Liver (tissue), 9 donors: Measurements from ENCODE around the gene FAM151A. TPM values are rescaled to one million over a fixed set of nuclear protein-coding genes. Genes with fewer than 3 reads are reported as not detected.

Experiments
- DNase-seq: peaks from one replicate; pipeline ENCODE4 v3.0.0-alpha.2; 2017; ENCODE audit warnings: low spot score
- H3K27ac ChIP-seq, 2 donors: one replicate each; pipeline ENCODE4 v1.7.0; 2013; ENCODE audit warnings: inconsistent platforms in 2 of 2, low read length in 2 of 2, control low read depth in 1 of 2, low read depth in 1 of 2, mild to moderate bottlenecking in 1 of 2
- H3K27me3 ChIP-seq, 4 donors: one replicate each; pipeline versions ENCODE4 v1.6.1 to v1.7.0; 2013; ENCODE audit warnings: low read length in 3 of 4, inconsistent platforms in 1 of 4, mild to moderate bottlenecking in 1 of 4, moderate library complexity in 1 of 4; ENCODE audit not compliant: control insufficient read depth in 4 of 4, insufficient read depth in 4 of 4
- H3K36me3 ChIP-seq, 4 donors: one replicate each; pipeline versions ENCODE4 v1.6.1 to v1.7.0; 2013; ENCODE audit warnings: low read length in 3 of 4, mild to moderate bottlenecking in 3 of 4, low read depth in 1 of 4, moderate library complexity in 1 of 4; ENCODE audit not compliant: control insufficient read depth in 4 of 4, insufficient read depth in 3 of 4
- H3K4me1 ChIP-seq, 4 donors: one replicate each; pipeline versions ENCODE4 v1.6.1 to v1.7.0; 2013; ENCODE audit warnings: low read length in 3 of 4, mild to moderate bottlenecking in 3 of 4, moderate library complexity in 1 of 4; ENCODE audit not compliant: control insufficient read depth in 4 of 4, insufficient read depth in 4 of 4
- H3K4me3 ChIP-seq, 3 donors: one replicate each; pipeline versions ENCODE4 v1.6.1 to v1.7.0; 2013; ENCODE audit warnings: low read length in 3 of 3, control low read depth in 1 of 3, low read depth in 1 of 3, mild to moderate bottlenecking in 1 of 3
- H3K9ac ChIP-seq, 2 donors: one replicate each; pipeline ENCODE4 v1.7.0; 2013; ENCODE audit warnings: low read length in 2 of 2, mild to moderate bottlenecking in 2 of 2, moderate library complexity in 2 of 2, control low read depth in 1 of 2, low read depth in 1 of 2
- H3K9me3 ChIP-seq, 4 donors: one replicate each; pipeline versions ENCODE4 v1.6.1 to v1.7.0; 2013; ENCODE audit warnings: low read length in 3 of 4; ENCODE audit not compliant: control insufficient read depth in 4 of 4
- EGR1 ChIP-seq, 2 donors: IDR thresholded peaks; 2 replicates each; pipeline ENCODE4 v1.6.1; 2016 to 2018; ENCODE audit warnings: antibody characterized with exemption in 2 of 2, low read depth in 2 of 2
- GABPA ChIP-seq, 2 donors: IDR thresholded peaks in 1 of 2; conservative IDR thresholded peaks in 1 of 2; 2 replicates each; pipeline ENCODE4 v1.6.1; 2016; ENCODE audit warnings: antibody characterized with exemption in 2 of 2, mild to moderate bottlenecking in 1 of 2, moderate library complexity in 1 of 2
- HNF4A ChIP-seq, 2 donors: conservative IDR thresholded peaks; 2 replicates each; pipeline ENCODE4 v1.6.1; 2016; ENCODE audit warnings: antibody characterized with exemption in 2 of 2, mild to moderate bottlenecking in 2 of 2
- HNF4G ChIP-seq: IDR thresholded peaks from 2 replicates; pipeline ENCODE4 v1.6.1; 2016; ENCODE audit warnings: antibody characterized with exemption
- JUND ChIP-seq, 2 donors: IDR thresholded peaks; 2 replicates each; pipeline ENCODE4 v1.6.1; 2016; ENCODE audit warnings: antibody characterized with exemption in 2 of 2
- RAD21 ChIP-seq, 2 donors: IDR thresholded peaks; 2 replicates each; pipeline ENCODE4 v1.6.1; 2016; ENCODE audit warnings: antibody characterized with exemption in 2 of 2, mild to moderate bottlenecking in 2 of 2
- SP1 ChIP-seq: IDR thresholded peaks from 2 replicates; pipeline ENCODE4 v1.6.1; 2018; ENCODE audit warnings: antibody characterized with exemption, mild to moderate bottlenecking
- TAF1 ChIP-seq: conservative IDR thresholded peaks from 2 replicates; pipeline ENCODE4 v1.6.1; 2016; ENCODE audit warnings: antibody characterized with exemption, mild to moderate bottlenecking
- WGBS: extraction: QIAGEN DNeasy Blood & Tissue Kit; methylation state at CpG from one replicate; pipeline ENCODE4 v1.1.7; 2013; 5-methylcytosine and 5-hydroxymethylcytosine counted together
- polyA plus RNA-seq, 2 donors: library from polyadenylated mRNA; stranded (reverse) in 1 of 2; unstranded in 1 of 2; fragments of 200-250 nt in 1 of 2; fragments of >200 nt in 1 of 2; fragmentation: Nextera tagmentation in 1 of 2; extraction: Ambion mirVana in 1 of 2; gene quantifications; one replicate each; pipeline versions ENCODE4 v1.2.1 to v1.2.3, GENCODE V29; 2013 to 2015
- total RNA-seq, 2 donors: library from RNA; depleted of rRNA; stranded (reverse); fragments of >200 nt; gene quantifications; one replicate each; pipeline ENCODE4 v1.2.3, GENCODE V29; 2014
- TF ChIP-seq, protein P1 (sequence below): IDR thresholded peaks from 2 replicates; pipeline ENCODE4 v1.6.1; 2016; ENCODE audit warnings: antibody characterized with exemption
- TF ChIP-seq, protein P2 (sequence below): IDR thresholded peaks from 2 replicates; pipeline ENCODE4 v1.6.1; 2016; ENCODE audit warnings: antibody characterized with exemption
- TF ChIP-seq, protein P3 (sequence below): IDR thresholded peaks from 2 replicates; pipeline ENCODE4 v1.6.1; 2016; ENCODE audit warnings: antibody characterized with exemption
- TF ChIP-seq, protein P4 (sequence below): IDR thresholded peaks from 2 replicates; pipeline ENCODE4 v1.6.1; 2016; ENCODE audit warnings: antibody characterized with exemption, mild to moderate bottlenecking
- TF ChIP-seq, protein P5 (sequence below): fragments of 150-350 bp; IDR thresholded peaks from 2 replicates; pipeline ENCODE4 v1.5.1; 2017; ENCODE audit warnings: improper control_type of control experiment, low read depth, low read length; ENCODE audit not compliant: missing input control
- donor health status: healthy.
- donor health status: healthy.
- donor health status: healthy.
- donor health status: healthy.
- donor health status: healthy.

The FAM151A gene
- total and polyA plus RNA-seq, 4 donors: 1.5 to 25.1 (median 4.7) TPM

DNA sequence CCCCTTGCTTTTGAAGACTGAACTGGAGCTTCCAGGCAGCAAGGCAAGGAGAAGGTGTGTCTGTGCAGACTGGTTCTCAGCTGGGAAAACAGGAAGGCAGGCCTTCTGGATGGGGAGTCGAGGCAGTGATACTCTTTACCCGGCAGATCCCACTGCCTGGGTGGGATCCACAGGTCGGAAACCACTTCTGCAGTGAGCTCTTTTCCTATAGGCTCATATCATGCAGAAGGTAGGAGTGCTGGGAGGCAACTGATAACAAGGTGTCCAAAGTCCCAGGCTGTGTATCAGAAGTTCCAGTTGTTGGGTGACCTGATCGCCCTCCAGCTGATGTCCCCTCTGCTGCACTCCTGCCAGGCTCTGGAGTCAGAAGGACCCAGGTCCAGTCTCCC, 58.2 kb downstream of the FAM151A start:
- TF ChIP-seq, protein P1, sequence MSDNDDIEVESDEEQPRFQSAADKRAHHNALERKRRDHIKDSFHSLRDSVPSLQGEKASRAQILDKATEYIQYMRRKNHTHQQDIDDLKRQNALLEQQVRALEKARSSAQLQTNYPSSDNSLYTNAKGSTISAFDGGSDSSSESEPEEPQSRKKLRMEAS: no peak
- peak; percentile 12 for TF ChIP-seq SP1
- peak; percentile 53 to 65 for TF ChIP-seq HNF4A (conservative IDR thresholded peaks at IDR 0.05)
- Histone ChIP-seq H3K4me1 (peaks cover 0 to 11% (median 7%) of the 10 kb centered on the region in 4 donors), H3K27me3 (no peaks in the 10 kb centered on the region), H3K27ac (no peak overlapping the region), H3K9ac (no peak overlapping the region), H3K4me3 (no peak overlapping the region), H3K36me3 (no peaks in the 10 kb centered on the region), H3K9me3 (no peaks in the 10 kb centered on the region)
- 61% methylated on average over 4 of the region's 4 CpGs for WGBS
- no peak for DNase-seq

DNA sequence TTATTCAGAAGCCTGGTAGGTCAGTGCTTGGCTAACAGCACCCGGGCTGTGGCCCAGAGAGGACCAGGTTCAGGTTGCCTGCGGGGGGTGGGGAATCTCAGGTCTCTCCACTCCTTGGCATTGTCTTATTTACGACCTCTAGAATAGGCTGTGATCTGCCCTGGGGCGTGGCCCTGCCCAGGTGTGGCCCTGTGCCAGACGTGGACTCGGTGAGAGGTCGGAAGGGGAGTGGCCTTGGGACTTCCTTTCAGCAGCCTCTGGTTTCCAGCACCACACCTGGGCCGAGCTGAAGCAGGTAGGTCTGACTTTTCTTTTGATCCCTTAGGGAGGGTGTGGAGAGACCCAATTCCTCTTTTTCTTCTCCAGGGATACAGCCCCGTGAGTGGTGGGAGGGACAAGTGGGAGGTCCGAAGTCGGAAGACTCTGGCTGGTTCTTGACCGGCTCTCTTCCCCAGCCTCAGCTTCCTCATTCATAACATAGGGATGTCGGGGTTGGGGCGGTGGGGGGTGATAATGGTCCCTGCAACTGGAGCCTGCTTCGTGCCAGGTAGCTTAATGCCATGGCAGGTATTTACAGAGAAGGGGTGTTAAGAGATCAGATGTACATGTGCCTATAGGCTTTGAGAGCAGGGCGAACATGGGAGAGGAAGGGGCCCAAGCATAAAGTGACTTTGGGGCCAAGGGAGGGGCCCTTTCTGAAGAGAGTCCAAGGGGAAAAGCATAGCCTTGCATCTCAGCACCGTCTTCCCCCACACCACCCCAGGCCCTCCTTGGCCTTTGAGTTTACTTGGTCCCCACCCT, 58.8 kb downstream of the FAM151A start:
- H3K27ac ChIP-seq: no peak overlapping the region

More for the DNA sequence above, 58.8 kb downstream of the FAM151A start:
- Histone ChIP-seq H3K4me1 (peaks cover 0 to 11% (median 7%) of the 10 kb centered on the region in 4 donors), H3K9ac (no peak overlapping the region), H3K27me3 (no peaks in the 10 kb centered on the region), H3K4me3 (no peak overlapping the region), H3K36me3 (no peaks in the 10 kb centered on the region), H3K9me3 (no peaks in the 10 kb centered on the region)
- DNase-seq: no peak
- TF ChIP-seq GABPA (IDR thresholded peaks at IDR 0.05 in 1 of 2, conservative IDR thresholded peaks at IDR 0.05 in 1 of 2): no peak
- TF ChIP-seq, protein P1: no peak
- TF ChIP-seq TAF1: no peak
- no peak for TF ChIP-seq RAD21 (IDR thresholded peaks at IDR 0.05)
- TF ChIP-seq, protein P2, sequence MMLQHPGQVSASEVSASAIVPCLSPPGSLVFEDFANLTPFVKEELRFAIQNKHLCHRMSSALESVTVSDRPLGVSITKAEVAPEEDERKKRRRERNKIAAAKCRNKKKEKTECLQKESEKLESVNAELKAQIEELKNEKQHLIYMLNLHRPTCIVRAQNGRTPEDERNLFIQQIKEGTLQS: no peak
- no peak for TF ChIP-seq SP1
- no peak for TF ChIP-seq HNF4G
- TF ChIP-seq, protein P3, sequence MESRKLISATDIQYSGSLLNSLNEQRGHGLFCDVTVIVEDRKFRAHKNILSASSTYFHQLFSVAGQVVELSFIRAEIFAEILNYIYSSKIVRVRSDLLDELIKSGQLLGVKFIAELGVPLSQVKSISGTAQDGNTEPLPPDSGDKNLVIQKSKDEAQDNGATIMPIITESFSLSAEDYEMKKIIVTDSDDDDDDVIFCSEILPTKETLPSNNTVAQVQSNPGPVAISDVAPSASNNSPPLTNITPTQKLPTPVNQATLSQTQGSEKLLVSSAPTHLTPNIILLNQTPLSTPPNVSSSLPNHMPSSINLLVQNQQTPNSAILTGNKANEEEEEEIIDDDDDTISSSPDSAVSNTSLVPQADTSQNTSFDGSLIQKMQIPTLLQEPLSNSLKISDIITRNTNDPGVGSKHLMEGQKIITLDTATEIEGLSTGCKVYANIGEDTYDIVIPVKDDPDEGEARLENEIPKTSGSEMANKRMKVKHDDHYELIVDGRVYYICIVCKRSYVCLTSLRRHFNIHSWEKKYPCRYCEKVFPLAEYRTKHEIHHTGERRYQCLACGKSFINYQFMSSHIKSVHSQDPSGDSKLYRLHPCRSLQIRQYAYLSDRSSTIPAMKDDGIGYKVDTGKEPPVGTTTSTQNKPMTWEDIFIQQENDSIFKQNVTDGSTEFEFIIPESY: no peak
- TF ChIP-seq HNF4A (conservative IDR thresholded peaks at IDR 0.05): no peak
- TF ChIP-seq, protein P4, sequence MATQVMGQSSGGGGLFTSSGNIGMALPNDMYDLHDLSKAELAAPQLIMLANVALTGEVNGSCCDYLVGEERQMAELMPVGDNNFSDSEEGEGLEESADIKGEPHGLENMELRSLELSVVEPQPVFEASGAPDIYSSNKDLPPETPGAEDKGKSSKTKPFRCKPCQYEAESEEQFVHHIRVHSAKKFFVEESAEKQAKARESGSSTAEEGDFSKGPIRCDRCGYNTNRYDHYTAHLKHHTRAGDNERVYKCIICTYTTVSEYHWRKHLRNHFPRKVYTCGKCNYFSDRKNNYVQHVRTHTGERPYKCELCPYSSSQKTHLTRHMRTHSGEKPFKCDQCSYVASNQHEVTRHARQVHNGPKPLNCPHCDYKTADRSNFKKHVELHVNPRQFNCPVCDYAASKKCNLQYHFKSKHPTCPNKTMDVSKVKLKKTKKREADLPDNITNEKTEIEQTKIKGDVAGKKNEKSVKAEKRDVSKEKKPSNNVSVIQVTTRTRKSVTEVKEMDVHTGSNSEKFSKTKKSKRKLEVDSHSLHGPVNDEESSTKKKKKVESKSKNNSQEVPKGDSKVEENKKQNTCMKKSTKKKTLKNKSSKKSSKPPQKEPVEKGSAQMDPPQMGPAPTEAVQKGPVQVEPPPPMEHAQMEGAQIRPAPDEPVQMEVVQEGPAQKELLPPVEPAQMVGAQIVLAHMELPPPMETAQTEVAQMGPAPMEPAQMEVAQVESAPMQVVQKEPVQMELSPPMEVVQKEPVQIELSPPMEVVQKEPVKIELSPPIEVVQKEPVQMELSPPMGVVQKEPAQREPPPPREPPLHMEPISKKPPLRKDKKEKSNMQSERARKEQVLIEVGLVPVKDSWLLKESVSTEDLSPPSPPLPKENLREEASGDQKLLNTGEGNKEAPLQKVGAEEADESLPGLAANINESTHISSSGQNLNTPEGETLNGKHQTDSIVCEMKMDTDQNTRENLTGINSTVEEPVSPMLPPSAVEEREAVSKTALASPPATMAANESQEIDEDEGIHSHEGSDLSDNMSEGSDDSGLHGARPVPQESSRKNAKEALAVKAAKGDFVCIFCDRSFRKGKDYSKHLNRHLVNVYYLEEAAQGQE: no peak
- TF ChIP-seq EGR1 (IDR thresholded peaks at IDR 0.05; ENCODE audit: low read depth in 2 of 2): no peak
- TF ChIP-seq, protein P5, sequence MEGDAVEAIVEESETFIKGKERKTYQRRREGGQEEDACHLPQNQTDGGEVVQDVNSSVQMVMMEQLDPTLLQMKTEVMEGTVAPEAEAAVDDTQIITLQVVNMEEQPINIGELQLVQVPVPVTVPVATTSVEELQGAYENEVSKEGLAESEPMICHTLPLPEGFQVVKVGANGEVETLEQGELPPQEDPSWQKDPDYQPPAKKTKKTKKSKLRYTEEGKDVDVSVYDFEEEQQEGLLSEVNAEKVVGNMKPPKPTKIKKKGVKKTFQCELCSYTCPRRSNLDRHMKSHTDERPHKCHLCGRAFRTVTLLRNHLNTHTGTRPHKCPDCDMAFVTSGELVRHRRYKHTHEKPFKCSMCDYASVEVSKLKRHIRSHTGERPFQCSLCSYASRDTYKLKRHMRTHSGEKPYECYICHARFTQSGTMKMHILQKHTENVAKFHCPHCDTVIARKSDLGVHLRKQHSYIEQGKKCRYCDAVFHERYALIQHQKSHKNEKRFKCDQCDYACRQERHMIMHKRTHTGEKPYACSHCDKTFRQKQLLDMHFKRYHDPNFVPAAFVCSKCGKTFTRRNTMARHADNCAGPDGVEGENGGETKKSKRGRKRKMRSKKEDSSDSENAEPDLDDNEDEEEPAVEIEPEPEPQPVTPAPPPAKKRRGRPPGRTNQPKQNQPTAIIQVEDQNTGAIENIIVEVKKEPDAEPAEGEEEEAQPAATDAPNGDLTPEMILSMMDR: no peak
- no peak for TF ChIP-seq JUND (IDR thresholded peaks at IDR 0.05)
- 66% methylated on average over 17 of the region's 17 CpGs for WGBS
